ENCODE results near the gene TRIM8. TPM values are rescaled to one million over a fixed set of nuclear protein-coding genes. Genes with fewer than 3 reads are reported as not detected.

The TRIM8 gene
- total RNA-seq, 1 experiment from 2014 or later, result 37.0 TPM

GRCh38 chr10:102601639-102602038 lies 42.6 kb upstream of the TRIM8 start:
- no peak overlapping the region for H3K4me3 Mint-ChIP-seq
- peaks cover 0 to 18% (median 13%) of the 10 kb centered on the region in 3 experiments; a peak in 3 of 7 replicates for H3K36me3 Mint-ChIP-seq (ENCODE audit: insufficient read depth in 1 of 3, low read depth in 3 of 3)
- Histone ChIP-seq H4K8ac (replicated peaks; ENCODE audit: insufficient read length, low read depth, low read length) (no peak overlapping the region), H4K5ac (ENCODE audit: insufficient read length, low read depth, low read length) (no peak overlapping the region), H3K23ac (ENCODE audit: insufficient read length, low read depth, low read length) (no peak overlapping the region), H2BK15ac (ENCODE audit: low read depth, low read length) (no peak overlapping the region), H3K27me3 (ENCODE audit: insufficient read depth, low read length) (no peaks in the 10 kb centered on the region), H3K79me1 (ENCODE audit: insufficient read depth, low read depth, low read length, poor library complexity, severe bottlenecking) (no peaks in the 10 kb centered on the region), H2BK5ac (ENCODE audit: insufficient read length, low read length) (no peak overlapping the region), H3K27ac (ENCODE audit: insufficient read length, low read depth, low read length) (no peak overlapping the region), H2AK5ac (ENCODE audit: insufficient read length, low read length) (no peak overlapping the region), H2BK20ac (ENCODE audit: low read depth, low read length, poor library complexity, severe bottlenecking) (no peak overlapping the region), H3K4me2 (ENCODE audit: insufficient read depth, insufficient read length, low read length) (no peak overlapping the region), H3K18ac (ENCODE audit: insufficient read length, low read depth, low read length) (no peak overlapping the region), H3K9me3 (ENCODE audit: control insufficient read depth, low read depth, low read length) (no peaks in the 10 kb centered on the region), H3K4ac (ENCODE audit: low read depth, low read length) (no peak overlapping the region), H2BK12ac (ENCODE audit: insufficient read length, low read depth, low read length) (no peak overlapping the region), H2BK120ac (ENCODE audit: low read depth, low read length, poor library complexity, severe bottlenecking) (no peak overlapping the region), H3T11ph (ENCODE audit: low read length) (no peak overlapping the region), H3K4me1 (ENCODE audit: insufficient read depth, low read length) (no peaks in the 10 kb centered on the region), H4K91ac (ENCODE audit: insufficient read length, low read depth, low read length) (no peak overlapping the region), H3K23me2 (ENCODE audit: insufficient read length, low read depth, low read length, poor library complexity, severe bottlenecking) (no peaks in the 10 kb centered on the region), H4K20me1 (ENCODE audit: control insufficient read depth, insufficient read depth, insufficient read length) (no peaks in the 10 kb centered on the region), H3K14ac (ENCODE audit: insufficient read depth, low read length) (no peak overlapping the region), H3K79me2 (ENCODE audit: insufficient read depth, low read length) (no peaks in the 10 kb centered on the region), H2AFZ (ENCODE audit: low read length) (no peak overlapping the region), H3K9ac (ENCODE audit: extremely low read depth, insufficient read length, low read length) (no peak overlapping the region), H3K56ac (ENCODE audit: insufficient read length, low read depth, low read length) (no peak overlapping the region)
- no peak for DNase-seq
- WGBS (ENCODE audit: extremely low coverage, insufficient read length, low lambda C conversion rate), result no CpG with 5 or more reads among the region's 9 CpGs
- no peaks in the 10 kb centered on the region for H3K27me3 Mint-ChIP-seq (ENCODE audit: low read depth)
- no peak overlapping the region for H3K27ac Mint-ChIP-seq
- no peaks in the 10 kb centered on the region for H3K9me3 Mint-ChIP-seq
- TF ChIP-seq CTCF (conservative IDR thresholded peaks at IDR 0.05), result no peak
- peaks cover 2 to 5% of the 10 kb centered on the region in 2 experiments for H3K4me1 Mint-ChIP-seq

All from H9 (cell line).